SU-DHL-6 (cell line): ENCODE results near the gene KHDC4.

Source experiments
- H2AFZ ChIP-seq: fragments of 200-600 bp; sonication (generic); 2 replicates; pipeline ENCODE4 v1.6.1; 2014; ENCODE audit warnings: low read depth, mild to moderate bottlenecking, moderate library complexity, mixed read lengths, antibody characterized with exemption, low read length; ENCODE audit not compliant: severe bottlenecking
- H3F3A ChIP-seq: fragments of 200-600 bp; shearing (Covaris generic); 2 replicates; pipeline ENCODE4 v1.6.0; 2016; ENCODE audit warnings: antibody characterized with exemption, mild to moderate bottlenecking; ENCODE audit not compliant: insufficient read depth
- H3K27ac ChIP-seq: fragments of 200-600 bp; sonication (generic); 2 replicates; pipeline ENCODE4 v1.5.1; 2016; ENCODE audit warnings: low read depth, mild to moderate bottlenecking, low read length, moderate library complexity, mixed read lengths
- H3K27me3 ChIP-seq: fragments of 200-600 bp; sonication (generic), shearing (Covaris generic); 2 replicates; pipeline ENCODE4 v1.6.0; 2014; ENCODE audit warnings: mild to moderate bottlenecking, low read length
- H3K36me3 ChIP-seq: fragments of 200-600 bp; sonication (generic); 2 replicates; pipeline ENCODE4 v1.6.1; 2014; ENCODE audit warnings: mild to moderate bottlenecking, low read length, mixed read lengths
- H3K4me2 ChIP-seq: fragments of 300-600, 200-600 bp; shearing (Covaris generic), sonication (generic); 2 replicates; pipeline ENCODE4 v1.6.0; 2014; ENCODE audit warnings: low read length, low read depth, mild to moderate bottlenecking; ENCODE audit not compliant: poor library complexity, severe bottlenecking
- H3K4me3 ChIP-seq: fragments of 200-600 bp; sonication (generic); 2 replicates; pipeline ENCODE4 v1.5.1; 2014; ENCODE audit warnings: antibody characterized with exemption, low read length, mild to moderate bottlenecking, mixed read lengths; ENCODE audit not compliant: insufficient read depth, poor library complexity, severe bottlenecking
- H3K79me2 ChIP-seq: fragments of 200-600 bp; sonication (generic); 2 replicates; pipeline ENCODE4 v1.6.1; 2014; ENCODE audit warnings: mild to moderate bottlenecking, low read length, moderate library complexity; ENCODE audit not compliant: insufficient read depth
- H3K9ac ChIP-seq: fragments of 200-600 bp; sonication (generic); 2 replicates; pipeline ENCODE4 v1.7.0; 2014; ENCODE audit warnings: mild to moderate bottlenecking, low read length
- H3K9me2 ChIP-seq: fragments of 200-600 bp; sonication (generic); replicated peaks from 2 replicates; pipeline ENCODE4 v1.6.1; 2014; ENCODE audit warnings: low read length; ENCODE audit not compliant: insufficient read depth
- H3K9me3 ChIP-seq: fragments of 200-600 bp; sonication (generic); 2 replicates; pipeline ENCODE4 v1.6.1; 2014; ENCODE audit warnings: low read length, mixed read lengths; ENCODE audit not compliant: insufficient read depth
- H4K20me1 ChIP-seq: fragments of 200-600 bp; sonication (generic); 2 replicates; pipeline ENCODE4 v1.6.1; 2014; ENCODE audit warnings: low read depth, mild to moderate bottlenecking, antibody characterized with exemption, low read length, moderate library complexity, mixed read lengths
- EZH2phosphoT487 ChIP-seq: fragments of 200-600 bp; sonication (generic), shearing (Covaris generic); conservative IDR thresholded peaks from 2 replicates; pipeline ENCODE4 v1.6.1; 2018; ENCODE audit warnings: mild to moderate bottlenecking, antibody characterized with exemption, low read length, moderate library complexity, mixed read lengths
- TF ChIP-seq, protein P1 (sequence below): fragments of 200-600 bp; sonication (generic); IDR thresholded peaks from one replicate; pipeline ENCODE4 v1.5.1; 2017; ENCODE audit warnings: antibody characterized with exemption, mild to moderate bottlenecking, low read length, moderate library complexity; ENCODE audit not compliant: insufficient read depth, poor library complexity, severe bottlenecking

Gene KHDC4

DNA sequence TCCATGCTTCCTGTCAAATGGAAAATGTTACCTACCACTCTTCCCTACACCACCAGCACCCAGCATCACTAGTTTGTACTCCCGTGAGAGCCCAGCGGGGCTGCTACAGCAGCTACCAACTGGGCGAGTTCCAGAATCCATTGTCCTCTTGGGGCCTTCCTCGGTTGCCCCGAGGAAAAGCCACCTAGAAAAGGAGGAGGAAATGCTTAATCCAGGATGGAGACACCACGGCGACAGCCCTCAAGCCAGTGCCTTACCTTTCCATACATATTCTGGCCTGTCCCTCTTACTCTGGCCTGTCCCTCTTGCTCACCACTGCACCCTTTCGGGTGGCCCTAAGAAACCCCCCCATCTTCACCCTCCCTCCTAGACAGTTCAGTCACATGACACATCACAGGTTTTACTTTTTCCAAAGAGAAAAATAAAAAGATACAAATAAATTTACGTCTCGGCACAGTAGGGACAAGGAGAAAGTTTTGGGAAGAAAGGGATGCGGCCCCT lies 23.5 kb downstream of the KHDC4 start:
- peaks cover 42% of the 10 kb centered on the region for H3F3A ChIP-seq
- H3K27me3 ChIP-seq, result no peaks in the 10 kb centered on the region
- H3K4me3 ChIP-seq, result peak overlapping the region; percentile 76
- peaks cover 28% of the 10 kb centered on the region for H3K36me3 ChIP-seq
- no peaks in the 10 kb centered on the region for H4K20me1 ChIP-seq
- H2AFZ ChIP-seq, result peak overlapping the region; percentile 25
- H3K79me2 ChIP-seq, result peaks cover 10% of the 10 kb centered on the region; the same call in 1 of the 2 replicates
- peak overlapping the region; percentile 67 for H3K9ac ChIP-seq
- H3K4me2 ChIP-seq, result peak overlapping the region; percentile 85
- no peaks in the 10 kb centered on the region for H3K9me3 ChIP-seq
- no peaks in the 10 kb centered on the region for H3K9me2 ChIP-seq
- H3K27ac ChIP-seq, result peak overlapping the region; percentile 62
- TF ChIP-seq, protein P1, sequence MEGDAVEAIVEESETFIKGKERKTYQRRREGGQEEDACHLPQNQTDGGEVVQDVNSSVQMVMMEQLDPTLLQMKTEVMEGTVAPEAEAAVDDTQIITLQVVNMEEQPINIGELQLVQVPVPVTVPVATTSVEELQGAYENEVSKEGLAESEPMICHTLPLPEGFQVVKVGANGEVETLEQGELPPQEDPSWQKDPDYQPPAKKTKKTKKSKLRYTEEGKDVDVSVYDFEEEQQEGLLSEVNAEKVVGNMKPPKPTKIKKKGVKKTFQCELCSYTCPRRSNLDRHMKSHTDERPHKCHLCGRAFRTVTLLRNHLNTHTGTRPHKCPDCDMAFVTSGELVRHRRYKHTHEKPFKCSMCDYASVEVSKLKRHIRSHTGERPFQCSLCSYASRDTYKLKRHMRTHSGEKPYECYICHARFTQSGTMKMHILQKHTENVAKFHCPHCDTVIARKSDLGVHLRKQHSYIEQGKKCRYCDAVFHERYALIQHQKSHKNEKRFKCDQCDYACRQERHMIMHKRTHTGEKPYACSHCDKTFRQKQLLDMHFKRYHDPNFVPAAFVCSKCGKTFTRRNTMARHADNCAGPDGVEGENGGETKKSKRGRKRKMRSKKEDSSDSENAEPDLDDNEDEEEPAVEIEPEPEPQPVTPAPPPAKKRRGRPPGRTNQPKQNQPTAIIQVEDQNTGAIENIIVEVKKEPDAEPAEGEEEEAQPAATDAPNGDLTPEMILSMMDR, result peak; percentile 13
- no peak for TF ChIP-seq EZH2phosphoT487

- H3K9me2 ChIP-seq, result no peaks in the 10 kb centered on the region
- H3K27ac ChIP-seq, result peak overlapping the region; percentile 62; the same call in 1 of the 2 replicates
- no peaks in the 10 kb centered on the region for H3K9me3 ChIP-seq
- H3K4me3 ChIP-seq, result peak overlapping the region; percentile 76
- peaks cover 36% of the 10 kb centered on the region for H3F3A ChIP-seq
- peak overlapping the region; percentile 67 for H3K9ac ChIP-seq
- TF ChIP-seq, protein P1, result no peak
- TF ChIP-seq EZH2phosphoT487, result no peak
- H3K79me2 ChIP-seq, result peaks cover 10% of the 10 kb centered on the region; the same call in 1 of the 2 replicates
- H3K4me2 ChIP-seq, result peak overlapping the region; percentile 85
- H3K27me3 ChIP-seq, result no peaks in the 10 kb centered on the region
- H3K36me3 ChIP-seq, result peaks cover 29% of the 10 kb centered on the region
- H4K20me1 ChIP-seq, result no peaks in the 10 kb centered on the region
- no peak overlapping the region for H2AFZ ChIP-seq
Observed at GRCh38 chr1:155909894-155910293, 24.3 kb downstream of the KHDC4 start.

DNA sequence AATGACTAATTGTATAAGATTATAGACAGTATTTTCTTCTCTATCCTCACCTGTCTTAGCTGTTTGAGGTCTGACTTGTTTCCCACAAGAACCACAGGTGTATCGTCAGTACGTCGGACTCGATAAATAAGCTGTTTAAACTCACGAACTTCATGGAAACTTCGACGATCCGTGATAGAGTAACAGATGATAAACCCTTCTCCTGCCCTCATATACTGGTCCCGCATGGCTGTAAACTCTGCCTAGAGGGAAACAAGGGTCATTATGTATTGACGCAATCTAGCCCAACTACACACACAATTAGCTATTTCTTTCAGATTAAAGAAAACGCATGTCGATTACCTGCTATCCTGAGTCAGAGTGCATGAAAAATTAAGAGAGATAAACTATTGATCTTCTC lies 30.0 kb downstream of the KHDC4 start:
- H3K4me2 ChIP-seq, result no peak overlapping the region
- H4K20me1 ChIP-seq, result no peaks in the 10 kb centered on the region
- TF ChIP-seq EZH2phosphoT487, result no peak
- TF ChIP-seq, protein P1, result no peak
- H3K36me3 ChIP-seq, result peaks cover 23% of the 10 kb centered on the region; the same call in 1 of the 2 replicates
- H3K9me2 ChIP-seq, result no peaks in the 10 kb centered on the region
- no peak overlapping the region for H3K27ac ChIP-seq
- H3K27me3 ChIP-seq, result no peaks in the 10 kb centered on the region
- H3F3A ChIP-seq, result no peaks in the 10 kb centered on the region
- no peak overlapping the region for H2AFZ ChIP-seq
- H3K9ac ChIP-seq, result no peak overlapping the region
- H3K4me3 ChIP-seq, result no peak overlapping the region
- no peaks in the 10 kb centered on the region for H3K9me3 ChIP-seq
- 0 out of 2 replicates have a peak, but pooled peaks cover under 1% of the 10 kb centered on the region for H3K79me2 ChIP-seq
